HG02970 (cell line): Measurements from ENCODE around the gene ADGRA1.
"Not testable (repeated sequence)": the region's sequence is repeated elsewhere in the genome, so short reads cannot be mapped to it uniquely, and the experiment has no call there.

Experiments used
- ATAC-seq: cut with Tn5 transposase; IDR thresholded peaks from one replicate; pipeline ENCODE4 v1.9.1; 2021; ENCODE audit warnings: mild to moderate bottlenecking, moderate library complexity, moderate number of reproducible peaks; ENCODE audit not compliant: unreplicated experiment, low FRiP score

Gene ADGRA1, protein sequence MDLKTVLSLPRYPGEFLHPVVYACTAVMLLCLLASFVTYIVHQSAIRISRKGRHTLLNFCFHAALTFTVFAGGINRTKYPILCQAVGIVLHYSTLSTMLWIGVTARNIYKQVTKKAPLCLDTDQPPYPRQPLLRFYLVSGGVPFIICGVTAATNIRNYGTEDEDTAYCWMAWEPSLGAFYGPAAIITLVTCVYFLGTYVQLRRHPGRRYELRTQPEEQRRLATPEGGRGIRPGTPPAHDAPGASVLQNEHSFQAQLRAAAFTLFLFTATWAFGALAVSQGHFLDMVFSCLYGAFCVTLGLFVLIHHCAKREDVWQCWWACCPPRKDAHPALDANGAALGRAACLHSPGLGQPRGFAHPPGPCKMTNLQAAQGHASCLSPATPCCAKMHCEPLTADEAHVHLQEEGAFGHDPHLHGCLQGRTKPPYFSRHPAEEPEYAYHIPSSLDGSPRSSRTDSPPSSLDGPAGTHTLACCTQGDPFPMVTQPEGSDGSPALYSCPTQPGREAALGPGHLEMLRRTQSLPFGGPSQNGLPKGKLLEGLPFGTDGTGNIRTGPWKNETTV

DNA sequence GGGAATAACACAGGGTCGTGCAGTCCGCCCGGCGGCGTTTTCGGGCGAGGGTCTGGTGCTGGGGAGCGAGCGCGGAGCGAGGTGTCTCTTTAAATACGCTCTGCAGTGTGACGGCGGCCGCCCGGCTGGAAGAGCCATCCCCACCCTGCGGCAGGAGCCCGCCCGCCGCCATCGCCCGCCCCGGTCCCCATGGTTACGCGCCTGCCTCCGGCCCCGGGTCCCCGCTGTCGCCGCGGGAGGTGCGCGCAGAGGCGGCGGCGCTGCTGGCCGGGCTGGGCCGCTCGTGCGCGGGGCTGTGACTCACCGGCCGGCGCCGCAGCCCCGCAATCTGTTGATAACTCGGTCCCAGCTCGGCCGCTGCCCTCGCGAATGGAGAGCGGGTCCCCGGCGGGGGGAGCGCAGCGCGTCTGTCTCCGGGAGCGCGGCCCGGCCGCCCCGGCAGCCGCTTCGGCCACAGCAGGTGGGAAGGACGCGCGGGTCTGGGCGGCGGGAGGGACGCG, at the start of gene ADGRA1:
TSS of gene ADGRA1 (plus strand) at position 246 of the 500 bp plus-strand sequence. CDS start 986 bp downstream, outside the sequence.
- no peak for ATAC-seq

DNA sequence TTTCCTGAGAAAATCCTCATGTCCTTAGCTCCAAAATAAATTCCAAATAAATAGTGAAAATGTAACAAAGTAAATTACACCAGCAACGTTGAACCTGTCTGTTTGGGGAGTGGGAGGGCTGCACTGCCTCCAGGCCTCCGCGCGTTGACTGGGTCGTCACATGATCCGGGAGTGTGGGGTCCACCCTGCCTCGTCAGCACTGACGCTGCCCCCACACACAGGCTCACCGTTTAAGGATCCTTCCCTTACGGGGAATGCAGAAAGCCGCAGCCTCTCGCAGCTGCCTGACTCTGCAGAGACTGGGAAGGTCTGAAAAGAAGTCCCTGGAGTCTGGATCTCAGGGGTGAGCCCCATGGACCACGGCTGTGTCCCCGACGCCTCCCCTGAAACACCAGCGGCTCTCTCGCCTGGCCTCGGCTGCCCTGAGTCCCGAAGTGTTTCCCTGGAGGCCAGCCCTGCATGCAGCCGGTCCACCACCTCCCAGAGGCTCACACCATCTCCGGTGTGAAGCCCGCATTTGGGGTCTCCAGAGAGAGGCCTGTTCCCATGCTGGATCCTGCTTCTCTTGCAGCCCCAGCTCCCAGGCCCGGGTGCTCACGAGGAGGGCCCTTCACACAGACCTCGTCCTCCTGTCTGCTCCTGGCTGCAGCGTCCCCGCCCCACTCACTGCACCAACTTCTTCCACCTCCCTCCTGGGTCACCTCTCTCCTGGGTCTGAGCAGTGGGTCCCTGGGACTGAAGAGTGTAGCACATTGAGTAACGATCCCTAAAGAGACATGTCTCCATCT, 49.5 kb upstream of the ADGRA1 start:
- ATAC-seq: no peak

DNA sequence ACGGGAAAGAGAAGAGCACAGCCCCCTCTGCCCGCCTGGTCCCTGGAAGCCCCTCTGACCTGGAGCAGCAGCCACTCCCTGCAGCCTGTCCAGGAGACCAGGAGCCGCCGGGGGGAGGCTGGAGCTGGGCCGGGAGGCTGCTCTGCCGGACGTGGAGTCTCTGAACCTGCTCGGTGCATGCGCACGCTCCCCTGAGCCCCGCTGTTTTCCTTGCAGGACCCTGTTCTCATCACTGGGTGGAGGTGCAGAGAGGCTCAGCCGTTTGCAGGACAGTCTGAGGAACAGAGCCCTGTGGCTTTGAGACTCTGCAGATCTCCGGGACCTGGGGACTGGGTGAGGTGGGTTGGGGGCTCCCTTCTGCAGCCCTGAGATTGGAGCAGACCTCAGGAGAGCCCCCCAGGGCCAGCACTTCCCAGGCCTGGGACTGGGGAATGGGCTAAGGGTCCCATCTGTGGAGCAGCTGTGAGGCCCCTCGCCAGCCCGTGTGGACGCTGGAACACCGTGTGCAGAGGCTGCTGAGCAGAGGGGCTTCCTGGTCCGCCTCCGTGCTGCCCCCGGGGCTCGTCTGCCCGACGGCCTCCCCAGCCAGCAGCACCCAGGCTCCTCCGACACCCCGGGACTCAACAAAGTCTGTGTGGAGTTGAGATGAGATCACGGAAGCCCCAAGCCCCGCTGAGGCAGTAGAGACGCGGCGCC, 48.5 kb upstream of the ADGRA1 start:
- no peak for ATAC-seq

DNA sequence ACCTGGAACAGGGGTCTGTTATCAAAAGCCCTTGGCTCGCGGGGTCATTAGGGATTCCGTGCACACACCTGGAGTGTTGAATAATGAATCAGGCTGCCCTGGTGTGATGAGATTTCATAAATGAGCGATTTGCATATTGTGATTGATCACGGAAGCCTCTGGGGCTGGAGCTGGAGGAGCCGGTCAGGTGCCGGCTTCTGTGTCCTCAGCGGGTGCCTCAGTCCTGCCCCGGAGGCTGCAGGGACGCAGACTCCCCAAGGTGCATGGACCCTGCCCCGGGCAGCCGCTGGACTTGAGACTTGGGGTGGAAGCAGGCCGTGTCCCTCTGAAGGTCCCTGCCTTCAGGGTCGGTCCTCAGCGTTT, 47.9 kb upstream of the ADGRA1 start:
- ATAC-seq: no peak

DNA sequence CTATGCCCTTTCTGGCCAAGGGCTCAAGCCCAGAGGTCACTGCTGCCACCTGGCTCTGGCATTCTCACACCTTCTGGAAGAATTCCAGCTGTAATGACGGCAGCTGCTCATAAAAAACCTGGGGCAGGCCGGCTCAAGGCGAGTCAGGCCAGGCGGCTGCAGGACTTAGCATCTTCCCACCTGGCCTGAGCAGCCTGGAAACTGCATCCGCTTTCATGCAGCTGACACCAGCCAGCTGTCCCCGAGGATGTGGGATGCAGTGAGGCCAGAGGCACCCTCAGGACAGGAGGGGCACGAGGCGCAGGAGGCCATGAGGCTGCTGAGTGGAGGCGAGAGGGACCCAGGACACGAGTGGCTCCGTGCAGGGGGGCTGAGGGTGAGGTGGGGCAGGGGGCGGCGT, 47.5 kb upstream of the ADGRA1 start:
- no peak for ATAC-seq

DNA sequence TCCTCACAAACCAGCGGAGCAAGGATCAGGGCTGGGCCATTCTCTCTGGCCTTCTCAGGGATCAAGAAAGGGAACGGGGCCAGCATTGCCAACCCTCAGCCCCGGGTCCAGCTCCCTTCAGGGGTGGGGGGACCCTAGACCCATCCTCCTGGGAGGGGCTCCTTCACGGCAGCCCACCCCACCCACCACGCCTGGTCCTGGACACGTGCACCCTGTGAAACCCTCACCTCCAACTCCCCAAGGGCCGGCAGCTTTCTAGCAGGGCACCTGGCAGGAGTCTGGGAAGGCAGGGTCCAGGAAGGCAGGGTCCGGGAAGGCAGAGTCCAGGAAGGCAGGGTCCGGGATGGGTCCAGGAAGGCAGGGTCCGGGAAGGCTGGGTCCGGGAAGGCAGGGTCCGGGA, 46.6 kb upstream of the ADGRA1 start:
- ATAC-seq: no peak

DNA sequence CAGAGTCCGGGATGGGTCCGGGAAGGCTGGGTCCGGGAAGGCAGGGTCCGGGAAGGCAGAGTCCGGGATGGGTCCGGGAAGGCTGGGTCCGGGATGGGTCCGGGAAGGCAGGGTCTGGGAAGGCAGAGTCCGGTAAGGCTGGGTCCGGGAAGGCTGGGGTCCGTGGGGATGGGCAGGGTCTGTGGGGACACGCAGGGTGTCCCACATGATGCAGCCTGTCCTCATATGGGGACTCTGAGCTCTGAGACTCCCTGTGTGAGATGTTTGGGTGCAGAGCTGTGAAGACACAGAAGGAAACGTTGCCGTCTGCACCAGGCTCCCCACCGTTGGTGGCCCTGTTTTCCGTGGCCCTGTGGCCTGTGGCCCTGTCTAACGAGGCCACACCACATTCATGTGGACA, 45.7 kb upstream of the ADGRA1 start:
- no peak for ATAC-seq

DNA sequence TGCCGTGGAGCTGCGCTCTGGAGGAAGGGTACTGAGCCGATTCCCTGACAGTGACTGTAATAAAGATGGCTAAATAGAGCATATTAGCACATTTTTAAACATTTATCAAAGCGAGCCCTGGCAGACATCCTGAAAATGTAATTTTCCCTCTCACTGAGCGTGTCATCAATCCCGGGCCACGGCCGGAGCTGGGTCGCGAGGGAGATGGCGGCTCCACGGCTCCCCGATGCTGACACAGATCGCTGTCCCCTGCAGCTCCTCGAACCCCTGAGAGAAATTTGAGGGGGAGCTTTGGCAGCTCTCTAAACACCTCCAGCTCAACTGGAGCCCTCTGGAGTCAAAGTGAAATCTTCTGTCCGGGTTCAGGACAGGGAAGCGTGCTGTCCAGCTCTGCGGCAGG, 44.9 kb upstream of the ADGRA1 start:
- no peak for ATAC-seq

DNA sequence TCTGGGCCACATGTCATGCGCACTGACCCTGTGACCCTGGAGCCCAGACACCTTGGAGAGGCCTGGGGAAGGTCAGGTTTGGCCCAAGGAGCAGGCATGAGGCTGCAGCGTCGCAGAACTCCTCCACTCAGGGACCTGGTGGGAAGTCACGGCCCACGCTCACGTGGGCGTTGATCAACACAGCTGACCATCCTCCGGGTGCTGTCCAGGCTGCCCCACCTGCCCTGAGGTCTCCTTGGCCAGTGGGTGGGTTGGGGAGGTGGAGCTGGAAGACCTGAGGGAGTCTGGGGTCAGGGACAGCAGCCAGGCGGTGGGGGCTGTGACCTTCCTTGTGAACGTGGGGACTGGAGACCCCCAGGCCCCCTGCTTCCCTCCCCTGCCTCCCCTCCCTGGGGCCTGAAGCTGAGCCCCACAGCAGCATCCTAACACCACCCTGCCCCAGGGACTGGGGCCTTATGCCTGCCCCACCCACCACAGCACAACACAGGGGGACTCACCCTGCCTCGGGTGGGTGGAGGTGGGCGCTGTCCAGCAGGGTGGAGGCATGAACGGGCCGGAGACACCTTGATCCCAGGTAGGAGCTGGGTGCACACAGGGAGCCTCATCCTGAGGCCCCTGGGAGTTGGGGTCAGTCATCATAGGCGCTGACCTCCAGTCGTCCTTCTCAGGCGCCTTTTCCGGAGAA, 44.0 kb upstream of the ADGRA1 start:
- ATAC-seq: no peak

DNA sequence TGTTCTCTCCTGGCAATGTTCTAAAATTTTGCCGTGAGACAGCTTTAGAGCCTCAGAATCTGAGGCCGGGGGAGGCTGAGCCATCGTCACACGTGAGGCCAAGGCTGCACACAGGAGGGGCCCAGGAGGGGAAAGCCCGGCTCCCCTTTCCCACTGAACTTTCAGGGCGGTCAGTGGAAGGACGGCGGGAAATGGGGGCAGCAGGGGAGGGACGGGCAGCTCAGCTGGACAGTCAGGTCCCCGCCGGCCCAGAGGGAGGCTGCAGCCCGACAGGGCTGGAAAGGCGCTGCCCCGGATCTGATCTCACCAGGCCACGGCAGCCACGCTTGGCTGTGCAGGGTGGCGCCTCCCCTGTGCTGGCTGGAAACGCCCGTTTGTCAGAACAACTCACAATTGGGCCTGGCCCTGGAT, 43.3 kb upstream of the ADGRA1 start:
- no peak for ATAC-seq

DNA sequence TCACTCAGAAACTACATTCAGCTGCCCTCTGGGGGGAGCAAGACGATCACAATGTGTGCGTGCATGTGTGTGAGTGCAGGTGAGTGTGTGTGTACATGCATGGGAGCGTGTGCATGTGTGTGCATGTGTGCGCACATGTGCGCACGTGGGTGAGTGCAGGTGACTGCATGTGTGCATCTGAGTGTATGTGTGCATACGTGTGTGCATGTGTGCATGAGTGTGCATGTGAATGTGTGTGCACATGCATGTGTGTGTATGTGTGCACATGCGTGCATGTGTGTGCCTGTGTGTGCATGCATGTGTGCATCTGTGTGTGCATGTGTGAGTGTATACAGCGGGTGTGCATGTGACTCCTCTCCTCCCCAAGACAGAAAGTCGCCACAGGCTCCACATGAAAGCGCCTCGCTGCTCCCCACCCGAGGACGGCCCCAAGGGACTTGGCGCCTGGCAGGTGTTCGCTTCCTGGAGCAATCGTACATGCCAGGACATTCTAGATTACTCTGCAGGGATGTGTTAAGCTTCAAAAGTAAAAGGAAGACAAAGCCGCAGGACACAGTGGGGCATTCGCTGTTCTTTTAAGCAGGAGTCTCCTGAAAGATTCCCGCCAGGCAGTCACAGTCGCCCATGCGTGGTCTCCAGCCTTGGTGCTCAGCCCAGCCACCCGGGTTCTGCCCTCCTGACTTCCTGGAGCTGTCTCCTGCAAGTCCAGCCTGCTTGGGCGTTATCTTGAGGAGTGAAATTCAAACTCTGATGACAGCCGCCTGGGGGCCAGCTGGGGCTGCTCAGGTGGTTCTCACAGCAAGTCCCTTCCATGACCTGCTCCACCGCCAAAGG, 42.0 kb upstream of the ADGRA1 start:
- no peak for ATAC-seq

DNA sequence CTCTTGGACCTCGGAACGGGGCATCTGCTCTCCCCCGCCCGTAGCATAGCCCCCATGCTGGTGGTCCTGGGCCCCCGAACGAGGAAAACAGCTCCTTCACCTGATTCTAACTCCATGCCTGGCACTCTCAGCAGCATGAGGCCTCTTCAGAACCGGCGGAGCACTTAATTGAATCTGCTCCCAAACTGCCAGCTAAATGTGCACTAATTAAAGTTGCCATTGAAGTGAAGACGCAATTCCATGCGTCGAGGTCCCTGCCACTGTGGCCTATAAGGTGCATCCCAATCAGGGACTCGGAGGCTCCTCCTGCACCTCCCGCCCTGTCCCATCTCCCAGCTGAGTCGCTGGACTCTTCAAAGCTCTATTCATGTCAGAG, 41.3 kb upstream of the ADGRA1 start:
- no peak for ATAC-seq

DNA sequence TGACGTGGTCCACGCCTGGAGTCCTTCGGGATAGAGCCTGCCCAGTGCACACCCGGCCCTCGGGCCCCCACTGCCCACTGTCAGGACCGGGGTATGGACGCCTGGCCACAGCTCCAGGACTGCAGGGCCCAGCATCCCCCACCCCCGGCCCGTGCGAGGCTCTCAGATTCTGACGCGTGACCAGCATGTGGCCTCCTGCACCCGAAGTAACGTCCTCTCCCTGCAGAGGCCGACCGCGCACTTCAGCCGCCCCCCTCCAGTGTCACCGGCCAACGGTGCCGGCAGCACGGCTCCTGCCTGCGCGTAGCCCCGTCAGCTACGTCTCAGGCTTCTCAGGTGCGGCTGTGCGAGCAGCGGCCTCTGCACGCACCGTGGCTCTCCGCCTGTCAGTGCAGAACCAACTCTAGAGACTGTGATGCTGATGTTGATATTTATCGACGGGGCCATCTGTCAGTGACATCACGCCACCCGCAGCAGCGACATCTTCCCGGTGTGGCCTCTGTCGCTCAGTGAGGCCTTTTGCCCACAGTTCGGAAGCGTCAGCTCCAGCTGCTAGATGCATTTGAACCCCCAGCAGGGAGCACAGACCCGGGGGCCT, 40.1 kb upstream of the ADGRA1 start:
- ATAC-seq: no peak

DNA sequence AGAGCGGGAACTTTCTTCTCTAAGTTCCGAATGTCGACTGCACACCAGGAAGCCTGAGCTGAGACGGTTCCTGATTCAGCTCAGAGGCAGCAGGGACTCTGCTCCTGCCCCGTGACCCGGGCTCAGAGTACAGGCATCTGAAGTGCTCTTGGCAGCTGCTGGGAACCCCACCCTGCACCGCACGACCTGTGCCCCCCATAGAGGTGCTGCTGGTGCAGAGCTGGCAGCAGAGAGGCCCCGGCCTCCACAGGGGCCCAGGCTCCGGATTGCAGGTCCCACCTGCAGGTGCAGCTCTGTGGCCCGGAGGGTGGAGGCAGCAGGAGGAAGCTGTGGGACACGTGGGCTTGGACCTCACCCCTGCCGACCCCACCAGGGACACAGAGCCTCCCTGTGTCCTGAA, 39.5 kb upstream of the ADGRA1 start:
- no peak for ATAC-seq

DNA sequence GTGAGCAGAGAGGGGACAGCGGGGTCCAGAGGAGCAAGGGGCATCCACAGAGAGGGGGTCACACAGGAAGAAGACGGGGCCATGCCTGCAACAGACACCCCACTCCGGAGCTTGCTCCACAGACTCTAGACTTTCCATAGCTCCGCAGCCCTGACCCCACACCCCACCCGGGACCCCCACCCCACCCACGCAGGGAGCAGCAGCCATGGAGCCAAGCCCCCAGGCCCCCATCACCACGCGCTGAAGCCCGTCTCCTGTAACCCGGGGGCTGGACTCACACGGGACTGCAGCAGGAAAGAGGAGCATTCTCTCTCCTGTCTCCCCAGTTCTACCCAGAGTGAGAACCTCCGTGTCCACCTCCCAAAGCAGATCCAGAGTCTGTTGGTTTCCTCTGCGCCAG, 38.8 kb upstream of the ADGRA1 start:
- ATAC-seq: no peak

DNA sequence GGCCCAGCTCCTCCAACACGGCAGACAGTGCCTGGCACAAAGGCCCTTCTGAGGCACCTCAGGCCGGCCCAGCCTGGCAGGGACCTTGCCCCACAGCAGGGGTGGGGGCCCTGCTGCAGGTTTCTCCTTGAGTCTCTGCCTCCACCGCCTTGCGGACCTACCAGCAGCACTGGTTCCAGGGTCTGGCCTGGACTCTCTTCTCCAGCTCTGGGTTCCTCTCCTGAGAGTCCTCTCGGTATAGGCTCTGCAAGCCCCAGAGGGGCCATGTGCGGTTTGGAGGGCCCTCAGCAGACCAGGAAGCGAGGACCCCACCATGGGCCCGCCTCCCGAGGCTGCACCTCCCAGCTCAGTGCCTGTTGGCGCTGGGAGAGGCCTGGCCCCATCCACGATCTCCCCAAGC, 38.1 kb upstream of the ADGRA1 start:
- ATAC-seq: no peak

DNA sequence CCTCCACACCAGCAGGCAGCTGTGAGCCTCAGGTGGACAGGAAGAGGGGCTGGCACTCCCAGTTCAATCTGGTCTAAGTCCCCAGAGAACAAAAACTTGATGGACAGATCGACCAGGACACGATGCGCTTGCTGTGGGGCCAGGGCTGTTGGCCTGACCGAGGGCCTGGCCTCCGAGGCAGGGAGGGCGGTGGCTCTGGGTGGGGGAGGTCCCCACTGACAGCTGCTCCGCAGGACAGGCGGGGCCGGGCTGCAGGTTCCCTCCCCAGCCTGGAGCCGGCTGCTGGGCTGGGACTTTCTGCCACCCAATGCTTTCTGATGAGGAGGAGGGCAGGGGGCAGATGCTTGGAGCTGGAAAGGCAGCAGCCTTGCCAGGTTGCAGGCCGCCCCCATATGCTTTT, 37.4 kb upstream of the ADGRA1 start:
- ATAC-seq: no peak

DNA sequence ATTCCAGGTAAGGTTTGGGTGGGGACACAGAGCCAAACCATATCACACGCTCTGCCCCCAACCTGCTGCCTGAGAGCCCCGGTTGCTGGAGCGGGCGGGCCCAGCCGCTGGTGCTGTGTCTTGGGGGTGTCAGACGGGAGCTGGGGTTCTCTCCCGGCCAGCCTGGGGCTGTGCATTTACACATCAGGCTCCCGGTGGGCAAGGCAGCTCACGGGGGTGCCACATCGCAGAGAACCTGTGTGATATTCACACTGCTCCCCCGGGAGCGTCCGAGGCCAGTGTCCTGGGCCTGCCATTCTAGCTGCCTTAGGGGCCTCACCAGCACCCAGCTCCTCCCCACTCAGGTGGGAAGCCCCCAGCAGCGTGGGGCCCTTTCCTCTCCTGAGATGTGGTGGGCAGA, 35.6 kb upstream of the ADGRA1 start:
- ATAC-seq: no peak

DNA sequence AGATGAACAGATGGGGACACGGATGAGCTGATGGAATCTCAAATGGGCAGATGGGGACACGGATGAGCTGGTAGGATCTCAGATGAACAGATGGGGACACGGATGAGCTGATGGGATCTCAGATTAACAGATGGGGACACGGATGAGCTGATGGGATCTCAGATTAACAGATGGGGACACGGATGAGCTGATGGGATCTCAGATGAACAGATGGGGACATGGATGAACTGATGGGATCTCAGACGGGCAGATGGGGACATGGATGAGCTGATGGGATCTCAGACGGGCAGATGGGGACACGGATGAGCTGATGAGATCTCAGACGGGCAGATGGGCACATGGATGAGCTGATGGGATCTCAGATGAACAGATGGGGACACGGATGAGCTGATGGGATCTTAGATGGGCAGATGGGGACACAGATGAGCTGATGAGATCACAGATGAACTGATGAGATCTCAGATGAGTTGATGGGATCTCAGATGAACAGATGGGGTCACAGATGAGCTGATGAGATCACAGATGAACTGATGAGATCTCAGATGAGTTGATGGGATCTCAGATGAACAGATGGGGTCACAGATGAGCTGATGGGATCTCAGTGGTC, 34.1 kb upstream of the ADGRA1 start:
- not testable (repeated sequence) for ATAC-seq
